Breast epithelium (tissue), 4 donors: Measurements from ENCODE around the gene PKLR. TPM values are rescaled to one million over a fixed set of nuclear protein-coding genes. Genes with fewer than 3 reads are reported as not detected.

ENCODE experiments used
- DNase-seq, 2 donors: peaks; one replicate each; pipeline ENCODE4 v3.0.0-alpha.2; 2019; ENCODE audit warnings: low spot score in 2 of 2
- H3K27ac ChIP-seq, 2 donors: fragments of 200-600 bp; sonication (generic) in 1 of 2; one replicate each; pipeline ENCODE4 v1.5.1; 2016 to 2019; ENCODE audit warnings: mild to moderate bottlenecking in 1 of 2
- H3K27me3 ChIP-seq, 2 donors: fragments of 200-600 bp; sonication (generic) in 1 of 2; one replicate each; pipeline versions ENCODE4 v1.5.1 to v1.6.0; 2017 to 2019; ENCODE audit warnings: control low read depth in 1 of 2, mild to moderate bottlenecking in 1 of 2
- H3K36me3 ChIP-seq: fragments of 200-600 bp; one replicate; pipeline ENCODE4 v1.5.1; 2019
- H3K4me1 ChIP-seq, 2 donors: fragments of 200-600 bp; sonication (generic); one replicate each; pipeline ENCODE4 v1.5.1; 2016 to 2019; ENCODE audit warnings: control low read depth in 1 of 2
- H3K4me3 ChIP-seq, 3 donors: fragments of 200-600 bp; sonication (generic); 1 replicate in 2 of 3; 2 replicates in 1 of 3; pipeline ENCODE4 v1.5.1; 2016 to 2019; ENCODE audit warnings: mild to moderate bottlenecking in 3 of 3, moderate library complexity in 2 of 3
- H3K9me3 ChIP-seq, 2 donors: fragments of 200-600 bp; sonication (generic) in 1 of 2; one replicate each; pipeline ENCODE4 v1.5.1; 2016 to 2019; ENCODE audit warnings: control low read depth in 1 of 2
- POLR2A ChIP-seq: fragments of 450-650 bp; IDR thresholded peaks from one replicate; pipeline ENCODE4 v1.6.1; 2016; ENCODE audit warnings: antibody characterized with exemption, mild to moderate bottlenecking, moderate library complexity
- POLR2AphosphoS5 ChIP-seq, 3 donors: sonication (generic); formaldehyde crosslinking; IDR thresholded peaks; one replicate each; pipeline ENCODE4 v1.6.1; 2017; ENCODE audit warnings: antibody characterized with exemption in 3 of 3
- intact Hi-C: fragments of 100-400 bp; cut with DNase I; formaldehyde crosslinking; loops from one replicate; pipeline ENCODE4 v1.15.1; 2023; ENCODE audit warnings: low total_unique reads
- total RNA-seq, 3 donors: library from RNA; depleted of rRNA; stranded (reverse); fragments of >200 nt; gene quantifications; one replicate each; pipeline ENCODE4 v1.1.0, GENCODE V29; 2016
- TF ChIP-seq, protein P1 (sequence below), 3 donors: fragments of 450-650 bp; IDR thresholded peaks; one replicate each; pipeline ENCODE4 v1.5.1; 2016 to 2017; ENCODE audit warnings: antibody characterized with exemption in 3 of 3, mild to moderate bottlenecking in 3 of 3, moderate library complexity in 3 of 3

PKLR gene
- total RNA-seq, 3 donors from 2014 or later, result 0.33 TPM; not detected in 2

DNA sequence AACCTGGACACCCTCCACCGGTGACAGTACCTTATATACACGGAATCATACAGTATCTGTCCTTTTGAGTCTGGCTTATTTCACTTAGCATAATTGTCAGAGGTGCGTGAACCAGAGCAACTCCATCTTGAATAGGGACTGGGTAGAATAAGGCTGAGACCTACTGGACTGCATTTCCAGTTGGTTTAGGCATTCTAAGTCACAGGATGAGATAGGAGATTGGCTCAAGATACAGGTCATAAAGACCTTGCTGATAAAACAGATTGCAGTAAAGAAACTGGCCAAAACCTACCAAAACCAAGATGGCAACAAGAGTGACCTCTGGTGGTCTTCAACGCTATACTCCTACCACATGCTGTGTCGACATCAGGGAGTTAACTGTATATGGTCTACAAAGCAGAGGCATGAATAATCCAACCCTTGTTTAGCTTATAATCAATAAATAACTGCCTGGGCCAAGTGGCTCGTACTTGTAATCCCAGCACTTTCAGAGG, 6.1 kb upstream of the PKLR start:
- TF ChIP-seq, protein P1, sequence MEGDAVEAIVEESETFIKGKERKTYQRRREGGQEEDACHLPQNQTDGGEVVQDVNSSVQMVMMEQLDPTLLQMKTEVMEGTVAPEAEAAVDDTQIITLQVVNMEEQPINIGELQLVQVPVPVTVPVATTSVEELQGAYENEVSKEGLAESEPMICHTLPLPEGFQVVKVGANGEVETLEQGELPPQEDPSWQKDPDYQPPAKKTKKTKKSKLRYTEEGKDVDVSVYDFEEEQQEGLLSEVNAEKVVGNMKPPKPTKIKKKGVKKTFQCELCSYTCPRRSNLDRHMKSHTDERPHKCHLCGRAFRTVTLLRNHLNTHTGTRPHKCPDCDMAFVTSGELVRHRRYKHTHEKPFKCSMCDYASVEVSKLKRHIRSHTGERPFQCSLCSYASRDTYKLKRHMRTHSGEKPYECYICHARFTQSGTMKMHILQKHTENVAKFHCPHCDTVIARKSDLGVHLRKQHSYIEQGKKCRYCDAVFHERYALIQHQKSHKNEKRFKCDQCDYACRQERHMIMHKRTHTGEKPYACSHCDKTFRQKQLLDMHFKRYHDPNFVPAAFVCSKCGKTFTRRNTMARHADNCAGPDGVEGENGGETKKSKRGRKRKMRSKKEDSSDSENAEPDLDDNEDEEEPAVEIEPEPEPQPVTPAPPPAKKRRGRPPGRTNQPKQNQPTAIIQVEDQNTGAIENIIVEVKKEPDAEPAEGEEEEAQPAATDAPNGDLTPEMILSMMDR (IDR thresholded peaks at IDR 0.05), result no peak
- TF ChIP-seq POLR2A, result no peak
- Histone ChIP-seq H3K9me3 (no peaks in the 10 kb centered on the region), H3K27me3 (no peaks in the 10 kb centered on the region), H3K4me3 (no peak overlapping the region), H3K36me3 (no peaks in the 10 kb centered on the region), H3K4me1 (peaks cover 0 to 9% of the 10 kb centered on the region in 2 donors), H3K27ac (no peak overlapping the region)
- intact Hi-C loops, result no loop called here
- DNase-seq, result no peak

DNA sequence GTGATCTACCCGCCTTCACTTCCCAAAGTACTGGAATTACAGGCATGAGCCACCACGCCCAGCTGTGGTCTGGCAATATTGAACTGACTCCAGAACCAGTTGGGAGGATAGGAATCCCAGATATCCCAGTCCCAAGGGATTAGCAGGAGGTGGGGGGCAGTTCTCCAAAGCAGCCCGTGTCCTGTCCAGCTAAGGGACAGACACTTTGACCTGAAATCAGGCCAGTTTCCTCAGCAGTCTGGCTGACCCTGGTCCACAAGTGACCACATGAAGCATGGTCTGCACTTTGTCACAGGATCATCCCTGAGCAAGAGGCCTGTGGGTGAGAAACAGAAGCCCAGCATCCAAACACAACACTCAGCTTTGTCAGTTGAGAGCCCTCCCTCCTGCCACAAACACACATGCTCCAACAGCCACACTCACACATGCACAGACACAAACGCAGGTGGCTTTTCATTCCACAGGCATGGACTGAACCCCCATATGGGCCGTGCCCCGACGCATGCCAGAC, 4.7 kb upstream of the PKLR start:
- H3K27ac ChIP-seq, result no peak overlapping the region
- H3K36me3 ChIP-seq, result no peaks in the 10 kb centered on the region
- H3K4me1 ChIP-seq, result peaks cover 0 to 9% of the 10 kb centered on the region in 2 donors
- no peak for DNase-seq
- intact Hi-C loops, result no loop called here
- TF ChIP-seq POLR2A (no peak), POLR2AphosphoS5 (IDR thresholded peaks at IDR 0.05) (no peak)
- TF ChIP-seq, protein P1 (IDR thresholded peaks at IDR 0.05), result no peak
- H3K4me3 ChIP-seq, result no peak overlapping the region
- H3K9me3 ChIP-seq, result no peaks in the 10 kb centered on the region
- no peaks in the 10 kb centered on the region for H3K27me3 ChIP-seq

DNA sequence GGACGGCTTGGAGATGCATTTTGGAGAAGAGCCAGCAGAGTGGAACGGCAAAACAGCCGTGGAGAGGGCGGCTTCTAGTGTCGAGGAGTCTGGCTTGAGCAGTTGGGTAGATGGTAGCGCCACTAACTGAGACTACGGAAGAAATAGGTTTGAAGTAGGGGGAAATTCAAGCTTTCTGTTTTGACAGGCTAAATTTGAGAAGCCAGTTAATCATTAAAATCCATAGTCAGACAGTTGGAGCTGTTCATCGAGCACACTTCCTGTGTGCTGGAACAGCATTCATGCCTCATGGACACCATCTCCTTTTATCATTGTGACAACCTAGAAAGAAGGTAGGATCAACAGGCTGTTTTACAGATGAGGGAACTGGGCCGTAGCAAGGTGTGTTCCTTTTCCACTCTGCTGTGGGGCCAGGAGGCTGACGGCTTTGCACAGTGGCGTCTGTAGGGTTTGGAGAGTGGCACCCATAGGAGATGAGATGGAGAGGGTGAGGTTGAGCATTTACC, 3.4 kb upstream of the PKLR start:
- intact Hi-C loops, result no loop called here
- Histone ChIP-seq H3K27me3 (no peaks in the 10 kb centered on the region), H3K4me3 (no peak overlapping the region), H3K36me3 (no peaks in the 10 kb centered on the region), H3K9me3 (no peaks in the 10 kb centered on the region), H3K27ac (no peak overlapping the region), H3K4me1 (peaks cover 0 to 3% of the 10 kb centered on the region in 2 donors)
- TF ChIP-seq, protein P1 (IDR thresholded peaks at IDR 0.05), result no peak
- TF ChIP-seq POLR2A (no peak), POLR2AphosphoS5 (IDR thresholded peaks at IDR 0.05) (no peak)
- no peak for DNase-seq

DNA sequence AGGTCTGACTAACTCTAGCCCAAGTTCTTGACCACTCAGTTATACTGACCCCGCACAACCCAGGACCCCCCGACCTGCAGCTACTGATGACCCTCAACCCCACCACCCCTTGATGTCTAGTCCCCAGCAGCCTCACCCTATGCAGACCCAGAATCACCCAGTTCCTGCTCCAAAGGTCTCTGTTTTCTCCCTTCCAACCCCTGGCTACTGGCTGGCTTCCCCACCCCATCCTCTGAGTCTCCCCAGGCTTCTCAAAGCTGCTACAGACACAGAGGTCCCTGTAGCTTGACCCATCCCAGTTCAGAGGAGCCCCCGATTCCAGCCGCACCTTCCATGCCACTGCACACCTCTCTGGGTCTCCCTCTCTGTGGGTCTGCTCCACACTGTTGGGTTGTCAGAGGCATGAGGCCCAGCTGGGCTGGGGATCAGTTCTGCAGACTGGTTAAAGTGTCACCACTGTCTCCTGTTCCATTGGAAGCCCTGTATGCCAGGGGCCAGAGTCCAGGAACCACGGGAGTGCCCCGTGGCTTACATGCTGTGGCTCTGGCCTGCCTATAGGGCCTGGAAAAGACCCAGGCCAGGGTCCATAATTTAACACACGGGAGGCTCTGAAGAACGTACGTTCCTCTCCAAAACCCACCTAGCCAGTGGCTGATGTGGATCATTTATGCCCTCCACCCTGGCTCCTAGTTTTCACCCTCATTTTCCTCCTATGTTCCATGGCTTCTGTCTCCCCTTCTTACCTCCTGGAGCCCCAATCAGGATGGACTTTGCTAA, 497 bp downstream of the PKLR start:
- intact Hi-C loops, result no loop called here
- TF ChIP-seq, protein P1 (IDR thresholded peaks at IDR 0.05), result no peak
- TF ChIP-seq POLR2AphosphoS5 (IDR thresholded peaks at IDR 0.05) (no peak), POLR2A (no peak)

DNA sequence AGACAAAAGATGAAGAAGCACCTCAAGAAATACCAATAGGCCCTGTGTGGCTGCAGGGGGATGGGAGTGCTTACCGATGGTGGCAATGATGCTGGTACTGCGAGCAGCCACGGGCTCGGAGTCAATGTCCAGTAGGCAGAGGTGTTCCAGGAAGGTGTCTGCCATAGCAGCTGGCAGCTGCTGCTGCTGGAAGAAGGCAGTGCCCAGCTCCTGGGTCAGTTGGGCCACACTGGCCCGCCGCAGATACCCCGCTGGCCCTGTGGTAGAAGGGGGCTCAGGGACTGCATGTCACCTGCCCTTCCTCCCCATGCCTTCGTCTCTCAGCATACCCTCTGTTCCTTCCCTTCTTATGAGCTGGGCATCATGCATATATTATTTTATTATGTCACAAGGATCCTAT, 1.2 kb downstream of the PKLR start:
- H3K36me3 ChIP-seq, result no peaks in the 10 kb centered on the region
- no peak for DNase-seq
- H3K4me3 ChIP-seq, result no peak overlapping the region
- no peak for TF ChIP-seq POLR2A
- no peak for TF ChIP-seq POLR2AphosphoS5 (IDR thresholded peaks at IDR 0.05)
- TF ChIP-seq, protein P1 (IDR thresholded peaks at IDR 0.05), result no peak
- intact Hi-C loops, result no loop called here
- no peak overlapping the region for H3K27ac ChIP-seq
- H3K4me1 ChIP-seq, result no peaks in the 10 kb centered on the region
- no peaks in the 10 kb centered on the region for H3K9me3 ChIP-seq
- H3K27me3 ChIP-seq, result peaks cover 0 to 16% of the 10 kb centered on the region in 2 donors

More for the DNA sequence above, 497 bp downstream of the PKLR start:
- no peak for DNase-seq
- Histone ChIP-seq H3K27ac (no peak overlapping the region), H3K27me3 (peaks cover 0 to 9% of the 10 kb centered on the region in 2 donors), H3K4me1 (no peaks in the 10 kb centered on the region), H3K9me3 (no peaks in the 10 kb centered on the region), H3K36me3 (no peaks in the 10 kb centered on the region), H3K4me3 (no peak overlapping the region)
